HepG2 (cell line): ENCODE data around the gene BMP6. TPM values are rescaled to one million over a fixed set of nuclear protein-coding genes. Genes with fewer than 3 reads are reported as not detected.
A peak's percentile ranks its signal among the peaks of the same experiment; 100 is the strongest.

Experiments
- ATAC-seq: fragments of 200-7000 bp; cut with Tn5 transposase; 3 replicates; pipeline ENCODE4 v1.9.1; 2020; ENCODE audit warnings: mild to moderate bottlenecking, moderate library complexity
- BruUV-seq: library from RNA; stranded (reverse); fragments of 400-500 nt; replicated peaks from 2 replicates; lab custom pipeline; 2021; lab: Mats Ljungman, UMichigan
- CTCF ChIA-PET: fragments of 300-600 bp; formaldehyde crosslinking; extraction: SDS; loops from one replicate; lab custom pipeline; 2021; ENCODE audit warnings: low total read pairs, inconsistent platforms, low intra/inter-chr PET ratio; lab: Yijun Ruan, JAX
- POLR2A ChIA-PET: fragments of 350-600 bp; sonication (Branson Sonifier 250); formaldehyde crosslinking; loops from one replicate; lab custom pipeline; 2020; ENCODE audit warnings: antibody characterized with exemption, inconsistent platforms; lab: Yijun Ruan, JAX
- DNase-seq: peaks from one replicate; pipeline ENCODE4 v3.0.0-alpha.2; 2015; ENCODE audit warnings: low spot score
- FAIRE-seq: peaks from 3 replicates; lab custom pipeline; 2011; peaks lifted over from hg19 to GRCh38; lab: Jason Lieb, UNC
- H2AFZ ChIP-seq: one replicate; pipeline ENCODE4 v1.6.1; 2011; ENCODE audit warnings: low read length, inconsistent platforms
- H3K27ac ChIP-seq: fragments of 300-600 bp; 3 replicates; pipeline ENCODE4 v1.8.0; 2011; ENCODE audit warnings: mixed run types, mild to moderate bottlenecking, mixed read lengths, low read length, inconsistent platforms; ENCODE audit not compliant: insufficient read depth; ENCODE audit errors: extremely low read length
- H3K27me3 ChIP-seq, 2 experiments: fragments of 200-600 bp in 1 of 2; 2 replicates in 1 of 2; 3 replicates in 1 of 2; pipeline versions ENCODE4 v1.6.0 to v1.8.0; 2011; ENCODE audit warnings: low read length in 2 of 2, mild to moderate bottlenecking in 2 of 2, moderate library complexity in 2 of 2, inconsistent platforms in 1 of 2; ENCODE audit not compliant: insufficient read depth in 2 of 2, control insufficient read depth in 1 of 2
- H3K36me3 ChIP-seq, 2 experiments: fragments of 200-600 bp in 1 of 2; replicated peaks in 1 of 2; 2 replicates in 1 of 2; 3 replicates in 1 of 2; pipeline versions ENCODE4 v1.5.1 to v1.8.0; 2011; ENCODE audit warnings: low read length in 2 of 2, inconsistent platforms in 1 of 2; ENCODE audit not compliant: insufficient read depth in 2 of 2, control insufficient read depth in 1 of 2
- H3K4me1 ChIP-seq: 2 replicates; pipeline ENCODE4 v1.5.1; 2012; ENCODE audit warnings: low read length, inconsistent platforms; ENCODE audit not compliant: insufficient read depth
- H3K4me2 ChIP-seq: 2 replicates; pipeline ENCODE4 v1.6.0; 2011; ENCODE audit warnings: low read depth, low read length, inconsistent platforms
- H3K4me3 ChIP-seq, 3 experiments: fragments of 200-600 bp in 1 of 3; sonication (generic), shearing (Covaris generic) in 1 of 3; replicated peaks in 1 of 3; 2 replicates each; pipeline ENCODE4 v1.5.1; 2011 to 2016; ENCODE audit warnings: low read length in 3 of 3, inconsistent platforms in 2 of 3, low read depth in 2 of 3, mild to moderate bottlenecking in 2 of 3, control low read depth in 1 of 3, mixed read lengths in 1 of 3; ENCODE audit not compliant: insufficient read depth in 1 of 3
- H3K79me2 ChIP-seq: one replicate; pipeline ENCODE4 v1.6.1; 2011; ENCODE audit warnings: low read length, inconsistent platforms; ENCODE audit not compliant: insufficient read depth
- H3K9ac ChIP-seq: 2 replicates; pipeline ENCODE4 v1.6.0; 2011; ENCODE audit warnings: mild to moderate bottlenecking, low read depth, low read length, inconsistent platforms; ENCODE audit not compliant: insufficient read depth
- H3K9me3 ChIP-seq: 2 replicates; pipeline ENCODE4 v1.5.1; 2012; ENCODE audit warnings: mild to moderate bottlenecking, low read length
- H4K20me1 ChIP-seq: 2 replicates; pipeline ENCODE4 v1.6.0; 2011; ENCODE audit warnings: inconsistent platforms, mild to moderate bottlenecking, low read length, moderate library complexity; ENCODE audit not compliant: insufficient read depth
- AHDC1 ChIP-seq: sonication (generic); formaldehyde crosslinking; IDR thresholded peaks from 2 replicates; pipeline ENCODE4 v1.5.1; 2020; ENCODE audit warnings: mild to moderate bottlenecking, missing genetic modification reagents, borderline replicate concordance
- ARNT ChIP-seq: fragments of 450-650 bp; IDR thresholded peaks from 2 replicates; pipeline ENCODE4 v1.6.1; 2017
- DNMT1 ChIP-seq: sonication (generic); formaldehyde crosslinking; IDR thresholded peaks from 2 replicates; pipeline ENCODE4 v1.5.1; 2020; ENCODE audit warnings: mild to moderate bottlenecking, missing genetic modification reagents
- ERF ChIP-seq: IDR thresholded peaks from 2 replicates; pipeline ENCODE4 v1.6.1; 2018; ENCODE audit warnings: missing biosample characterization, missing genetic modification reagents
- HDAC1 ChIP-seq: sonication (generic); formaldehyde crosslinking; IDR thresholded peaks from 2 replicates; pipeline ENCODE4 v1.5.1; 2020; ENCODE audit warnings: mild to moderate bottlenecking, missing genetic modification reagents
- MBD4 ChIP-seq: IDR thresholded peaks from 2 replicates; pipeline ENCODE4 v1.6.1; 2012; ENCODE audit warnings: low read length, inconsistent platforms, borderline replicate concordance
- NR2C2 ChIP-seq: sonication (generic); formaldehyde crosslinking; IDR thresholded peaks from 2 replicates; pipeline ENCODE4 v1.4.0; 2020; ENCODE audit warnings: missing genetic modification reagents, mild to moderate bottlenecking, moderate library complexity, borderline replicate concordance
- PHF8 ChIP-seq: sonication (generic); formaldehyde crosslinking; IDR thresholded peaks from 2 replicates; pipeline ENCODE4 v1.5.0; 2020; ENCODE audit warnings: missing genetic modification reagents
- SNRNP70 ChIP-seq: fragments of 200-400 bp; formaldehyde crosslinking; IDR thresholded peaks from 2 replicates; pipeline ENCODE4 v1.6.1; 2017; ENCODE audit warnings: mild to moderate bottlenecking, low read depth, low read length, moderate library complexity
- SP1 ChIP-seq, 2 experiments: fragments of 450-650 bp in 1 of 2; sonication (generic) in 1 of 2; formaldehyde crosslinking in 1 of 2; IDR thresholded peaks; 2 replicates each; pipeline versions ENCODE4 v1.4.0 to v1.6.1; 2016 to 2020; ENCODE audit warnings: missing genetic modification reagents in 1 of 2
- SPEN ChIP-seq: sonication (generic); formaldehyde crosslinking; IDR thresholded peaks from 2 replicates; pipeline ENCODE4 v1.5.1; 2020; ENCODE audit warnings: low read depth, mild to moderate bottlenecking, missing genetic modification reagents
- ZNF329 ChIP-seq: sonication (generic); formaldehyde crosslinking; IDR thresholded peaks from 2 replicates; pipeline ENCODE4 v1.9.0; 2021; ENCODE audit warnings: low read depth, mild to moderate bottlenecking, missing genetic modification reagents
- ZNF652 ChIP-seq: IDR thresholded peaks from 2 replicates; pipeline ENCODE4 v1.6.1; 2016; ENCODE audit warnings: low read depth, borderline replicate concordance
- ZNF710 ChIP-seq: sonication (generic); formaldehyde crosslinking; IDR thresholded peaks from 2 replicates; pipeline ENCODE4 v1.5.0; 2020; ENCODE audit warnings: mild to moderate bottlenecking, missing genetic modification reagents, borderline replicate concordance
- ZNF800 ChIP-seq: sonication (generic); formaldehyde crosslinking; IDR thresholded peaks from 2 replicates; pipeline ENCODE4 v1.4.0; 2020; ENCODE audit warnings: missing genetic modification reagents
- WGBS: methylation state at CpG from one replicate; pipeline ENCODE4 v1.1.6; 2017; ENCODE audit warnings: low lambda C conversion rate; 5-methylcytosine and 5-hydroxymethylcytosine counted together
- in situ Hi-C: cut with HindIII; loops from 2 replicates; pipeline ENCODE4 v1.10.0; 2017; ENCODE audit warnings: low pct_unique_long_range_greater_than_20kb; ENCODE audit not compliant: extremely low pct_ligation_motif_present
- intact Hi-C: fragments of 100-400 bp; cut with micrococcal nuclease; formaldehyde crosslinking; loops from one replicate; pipeline ENCODE4 v1.10.0; 2022; ENCODE audit not compliant: unreplicated experiment
- polyA plus RNA-seq, 8 experiments: library from polyadenylated mRNA; depleted of rRNA in 3 of 8; stranded (reverse) in 7 of 8; unstranded in 1 of 8; fragments of >200 nt; fragmentation: Illumina TruSeq in 4 of 8; extraction: Trizol in 4 of 8; gene quantifications; 2 replicates each; pipeline versions ENCODE4 v1.2.1 to v1.2.3, GENCODE V29; 2011 to 2016; ENCODE audit warnings: low read depth in 4 of 8, missing spikeins in 1 of 8, mixed read lengths in 1 of 8; ENCODE audit not compliant: insufficient read depth in 1 of 8
- total RNA-seq, 5 experiments: library from RNA; depleted of rRNA; stranded (reverse); fragments of >200 nt; fragmentation: Illumina TruSeq; extraction: Trizol; gene quantifications; 2 replicates each; pipeline ENCODE4 v1.2.3, GENCODE V29; 2016; ENCODE audit warnings: low read depth in 1 of 5

BMP6 gene
- total and polyA plus RNA-seq, 2 of the 13 experiments (the other 11 are each of a cell fraction or from before 2014, with no cell fraction given) = 0.09 to 0.18 TPM

- Histone ChIP-seq H3K4me1 (peaks cover 23% of the 10 kb centered on the region), H3K4me2 (no peak overlapping the region), H3K79me2 (no peaks in the 10 kb centered on the region), H3K36me3 (no peaks in the 10 kb centered on the region), H3K9me3 (no peaks in the 10 kb centered on the region), H3K27ac (no peak overlapping the region), H4K20me1 (no peaks in the 10 kb centered on the region; the same call in 1 of the 2 replicates), H3K4me3 (no peak overlapping the region), H2AFZ (no peak overlapping the region), H3K27me3 (peaks cover 11 to 45% of the 10 kb centered on the region in 2 experiments; a peak in 3 of 5 replicates), H3K9ac (no peak overlapping the region)
- ChIA-PET POLR2A (interaction anchor here (1.1 kb wide), 1 partner anchor 341 kb away, joined by 3 read pairs; the partner anchor contains the start of gene BLOC1S5), CTCF (interaction anchor here (1.3 to 2.7 kb wide), 4 partner anchors 91 to 336 kb away, joined by 5 to 16 read pairs (median 11); no protein-coding TSS in a partner anchor)
- DNase-seq = peak; percentile 79
- ATAC-seq = peak; percentile 54
- 0% methylated on average over 10 of the region's 10 CpGs for WGBS
- BruUV-seq = no TSS peak
- in situ Hi-C loops (loop anchor here (10.0 kb wide), 1 partner anchor 342 kb away; the partner anchor contains the start of gene BLOC1S5), intact Hi-C loops (loop anchor here (1.0 to 10.0 kb wide), 5 partner anchors 90 to 492 kb away; no protein-coding TSS in a partner anchor)
- FAIRE-seq = peak; percentile 73
- no peak for TF ChIP-seq AHDC1
- TF ChIP-seq ZNF710 (CRISPR knock-in tag) = no peak
- TF ChIP-seq PHF8 (CRISPR knock-in tag) = no peak
- TF ChIP-seq DNMT1 (CRISPR knock-in tag) = no peak
- no peak for TF ChIP-seq ARNT
- no peak for TF ChIP-seq ZNF800 (CRISPR knock-in tag)
- TF ChIP-seq SP1 (IDR thresholded peaks at IDR 0.05) = no peak
- TF ChIP-seq SP1 (CRISPR knock-in tag; IDR thresholded peaks at IDR 0.05) = no peak
- TF ChIP-seq MBD4 = no peak
- 0 out of 2 replicates have a peak, but pooled peaks have one; percentile 58 for TF ChIP-seq ERF (CRISPR knock-in tag)
- TF ChIP-seq ZNF329 (CRISPR knock-in tag) = no peak
- no peak for TF ChIP-seq HDAC1 (CRISPR knock-in tag)
- TF ChIP-seq NR2C2 = no peak
- TF ChIP-seq ZNF652 (CRISPR knock-in tag) = no peak
- TF ChIP-seq SPEN = no peak
- TF ChIP-seq SNRNP70 = no peak
These were observed 2.9 kb upstream of the BMP6 start for GRCh38 chr6:7723041-7723447.
